ENCODE data around the gene LFNG. TPM values are rescaled to one million over a fixed set of nuclear protein-coding genes. Genes with fewer than 3 reads are reported as not detected.

LFNG gene
- total RNA-seq, 6 donors from 2014 or later, result 30.6 to 62.9 (median 45.2) TPM

- DNase-seq, result no peak
- 11 to 20% methylated on average over 3 to 7 of the region's 12 CpGs for WGBS, 2 donors
- Histone ChIP-seq H3K4me3 (peak overlapping the region; percentile 8 to 71 (median 62)), H3K27ac (peak overlapping the region; percentile 83 to 96 (median 90)), H3K27me3 (peaks cover 0 to 5% (median 1%) of the 10 kb centered on the region in 4 donors), H3K36me3 (peaks cover 0 to 8% (median 7%) of the 10 kb centered on the region in 4 donors), H3K4me1 (peaks cover 65 to 73% (median 68%) of the 10 kb centered on the region in 4 donors), H3K9me3 (no peaks in the 10 kb centered on the region)
- ATAC-seq (ENCODE audit: low FRiP score in 2 of 2), result no peak
- TF ChIP-seq POLR2A (IDR thresholded peaks at IDR 0.05), result no peak
- TF ChIP-seq POLR2AphosphoS5 (IDR thresholded peaks at IDR 0.05), result no peak
- TF ChIP-seq CTCF (IDR thresholded peaks at IDR 0.05), result no peak
- TF ChIP-seq EP300 (IDR thresholded peaks at IDR 0.05), result no peak
Observed at GRCh38 chr7:2520761-2521290, 1.3 kb downstream of the LFNG start.

- DNase-seq (peak in 1 of 2 donors; percentile 83), ATAC-seq (ENCODE audit: low FRiP score in 2 of 2) (no peak)
- peaks cover 0 to 13% (median 9%) of the 10 kb centered on the region in 4 donors for H3K36me3 ChIP-seq
- no peaks in the 10 kb centered on the region for H3K9me3 ChIP-seq
- peaks cover 65 to 78% (median 73%) of the 10 kb centered on the region in 4 donors for H3K4me1 ChIP-seq
- WGBS, 2 donors, result 33% methylated on average over 13 of the region's 21 CpGs; no CpG with 5 or more reads in 1 of the 2 donors
- peaks cover 0 to 5% (median 1%) of the 10 kb centered on the region in 4 donors for H3K27me3 ChIP-seq
- no peak for TF ChIP-seq EP300 (IDR thresholded peaks at IDR 0.05)
- peak overlapping the region; percentile 8 to 71 (median 62) for H3K4me3 ChIP-seq
- H3K27ac ChIP-seq, result peak overlapping the region; percentile 83 to 96 (median 90)
Observed at GRCh38 chr7:2521341-2521745, 1.8 kb downstream of the LFNG start.

- TF ChIP-seq EP300 (IDR thresholded peaks at IDR 0.05) (no peak), CTCF (IDR thresholded peaks at IDR 0.05) (no peak), POLR2A (IDR thresholded peaks at IDR 0.05) (peak in 2 of 4 donors; percentile 29 to 31), POLR2AphosphoS5 (IDR thresholded peaks at IDR 0.05) (peak; percentile 47 to 66)
- Histone ChIP-seq H3K27ac (peak overlapping the region; percentile 83 to 96 (median 90)), H3K27me3 (peaks cover 0 to 5% (median 1%) of the 10 kb centered on the region in 4 donors), H3K9me3 (no peaks in the 10 kb centered on the region), H3K36me3 (peaks cover 0 to 21% (median 16%) of the 10 kb centered on the region in 4 donors), H3K4me1 (peaks cover 65 to 85% (median 80%) of the 10 kb centered on the region in 4 donors), H3K4me3 (peak overlapping the region in 3 of 4 donors; percentile 56 to 71 (median 68))
- WGBS, 2 donors, result 11 to 30% methylated on average over 8 to 12 of the region's 17 CpGs
- DNase-seq, result peak; percentile 77 to 85
- ATAC-seq (ENCODE audit: low FRiP score in 2 of 2), result no peak
Observed at GRCh38 chr7:2521952-2522591, 2.5 kb downstream of the LFNG start.

- Histone ChIP-seq H3K27ac (peak overlapping the region; percentile 83 to 96 (median 90)), H3K27me3 (peaks cover 0 to 5% (median 1%) of the 10 kb centered on the region in 4 donors), H3K4me1 (peaks cover 73 to 94% (median 88%) of the 10 kb centered on the region in 4 donors), H3K9me3 (no peaks in the 10 kb centered on the region), H3K36me3 (peaks cover 0 to 23% (median 19%) of the 10 kb centered on the region in 4 donors), H3K4me3 (peak overlapping the region; percentile 7 to 71 (median 62))
- WGBS, 2 donors, result 36 to 40% methylated on average over 4 to 18 of the region's 19 CpGs
- no peak for ATAC-seq (ENCODE audit: low FRiP score in 2 of 2)
- peak in 1 of 2 donors; percentile 69 for DNase-seq
- TF ChIP-seq POLR2A (IDR thresholded peaks at IDR 0.05) (peak in 2 of 4 donors; percentile 5 to 21), EP300 (IDR thresholded peaks at IDR 0.05) (no peak)
Observed at GRCh38 chr7:2522780-2523433, 3.3 kb downstream of the LFNG start.

GRCh38 chr7:2523461-2523936 is 3.9 kb downstream of the LFNG start:
- WGBS, 2 donors, result 22 to 40% methylated on average over 1 to 2 of the region's 22 CpGs
- Histone ChIP-seq H3K4me3 (peak overlapping the region; percentile 7 to 71 (median 62)), H3K36me3 (peaks cover 0 to 23% (median 19%) of the 10 kb centered on the region in 4 donors), H3K4me1 (peaks cover 78 to 98% (median 92%) of the 10 kb centered on the region in 4 donors), H3K27me3 (peaks cover 0 to 5% (median 1%) of the 10 kb centered on the region in 4 donors), H3K27ac (peak overlapping the region; percentile 83 to 96 (median 90)), H3K9me3 (no peaks in the 10 kb centered on the region)
- ATAC-seq (ENCODE audit: low FRiP score in 2 of 2) (peak in 1 of 2 donors; percentile 41), DNase-seq (peak; percentile 62 to 91)
- no peak for TF ChIP-seq POLR2AphosphoS5 (IDR thresholded peaks at IDR 0.05)
- no peak for TF ChIP-seq CTCF (IDR thresholded peaks at IDR 0.05)
- no peak for TF ChIP-seq EP300 (IDR thresholded peaks at IDR 0.05)
- no peak for TF ChIP-seq POLR2A (IDR thresholded peaks at IDR 0.05)

Measured in upper lobe of left lung (tissue), 6 donors.